ENCODE measurements around the gene DBF4B.
"Not testable (repeated sequence)": the region's sequence is repeated elsewhere in the genome, so short reads cannot be mapped to it uniquely, and the experiment has no call there.

Gene DBF4B, protein sequence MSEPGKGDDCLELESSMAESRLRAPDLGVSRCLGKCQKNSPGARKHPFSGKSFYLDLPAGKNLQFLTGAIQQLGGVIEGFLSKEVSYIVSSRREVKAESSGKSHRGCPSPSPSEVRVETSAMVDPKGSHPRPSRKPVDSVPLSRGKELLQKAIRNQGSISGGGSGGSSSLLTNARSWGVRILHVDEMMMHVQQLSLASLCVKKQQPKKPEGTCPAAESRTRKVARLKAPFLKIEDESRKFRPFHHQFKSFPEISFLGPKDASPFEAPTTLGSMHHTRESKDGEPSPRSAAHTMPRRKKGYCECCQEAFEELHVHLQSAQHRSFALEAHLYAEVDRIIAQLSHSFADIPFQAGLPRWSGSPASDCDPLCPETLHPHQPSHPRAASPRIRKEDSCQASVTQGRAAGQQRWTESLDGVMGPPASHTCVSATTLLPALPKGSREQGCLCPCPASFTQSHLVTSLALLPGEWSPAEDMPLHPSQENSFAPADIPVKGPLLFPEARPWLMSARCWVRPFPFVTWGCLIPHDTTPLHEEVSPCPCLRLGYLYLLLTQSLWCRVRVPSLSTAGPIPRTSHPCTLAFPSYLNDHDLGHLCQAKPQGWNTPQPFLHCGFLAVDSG

DNA sequence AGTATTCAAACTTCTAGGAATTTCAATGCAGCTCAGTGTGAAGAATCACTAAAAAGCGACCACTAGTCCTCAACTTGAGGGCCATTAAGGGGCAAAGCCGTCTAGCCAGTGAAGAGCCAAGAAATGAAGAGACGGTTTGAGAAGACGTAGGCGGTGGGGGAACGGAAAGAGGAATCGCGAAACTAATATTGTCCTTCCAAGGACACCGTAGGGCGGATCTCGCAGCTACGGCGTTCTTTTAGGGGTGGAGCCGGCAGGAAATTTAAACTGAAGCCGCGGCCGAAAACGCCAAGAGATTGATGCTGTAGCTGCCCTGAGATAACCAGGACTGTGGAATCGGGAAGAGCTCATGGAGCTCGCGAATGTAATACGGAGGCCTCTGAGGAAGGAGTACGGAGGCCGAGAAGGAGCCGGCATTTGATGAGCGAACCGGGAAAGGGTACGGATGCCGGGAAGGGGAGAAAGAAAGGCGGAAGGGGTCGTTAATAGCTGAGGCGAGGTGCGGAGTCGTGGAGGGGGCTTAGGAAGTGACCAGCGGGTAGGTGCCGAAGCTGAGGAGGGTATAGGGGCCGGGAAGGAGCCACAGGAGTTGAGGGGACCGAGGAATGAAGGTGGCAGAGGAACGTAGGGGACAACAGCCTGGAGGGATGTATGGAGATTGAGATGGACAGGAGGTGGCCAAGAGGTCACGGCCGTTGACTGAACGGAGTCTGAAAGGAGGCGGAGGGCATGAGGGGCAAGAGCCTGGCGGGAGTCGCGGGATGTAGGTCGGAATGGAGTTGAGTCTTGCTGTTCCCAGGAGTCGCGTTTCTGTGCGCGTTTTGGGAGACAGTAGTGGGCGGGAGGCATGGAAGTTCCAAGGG, at the start of gene DBF4B:
Gene DBF4B, plus strand, starts transcription at position 265 of the 863 bp plus-strand sequence. Its CDS starts 156 bp downstream, at position 421.
- peak; percentile 89 to 96 for DNase-seq (ENCODE audit: low read depth in 1 of 2, low spot score in 1 of 2)
- TF ChIP-seq JUND (IDR thresholded peaks at IDR 0.05; ENCODE audit: low read depth), result no peak
- in situ Hi-C loops (cut with HindIII; ENCODE audit: low pct_unique_long_range_greater_than_20kb, low sequenced_read_pairs), result no loop called here

- no peak for TF ChIP-seq JUND (IDR thresholded peaks at IDR 0.05; ENCODE audit: low read depth)
- in situ Hi-C loops (cut with HindIII; ENCODE audit: low pct_unique_long_range_greater_than_20kb, low sequenced_read_pairs), result no loop called here
- no peak for DNase-seq (ENCODE audit: low read depth in 1 of 2, low spot score in 1 of 2)
These were observed 46.6 kb upstream of the DBF4B start for GRCh38 chr17:44661835-44662234.

DNA sequence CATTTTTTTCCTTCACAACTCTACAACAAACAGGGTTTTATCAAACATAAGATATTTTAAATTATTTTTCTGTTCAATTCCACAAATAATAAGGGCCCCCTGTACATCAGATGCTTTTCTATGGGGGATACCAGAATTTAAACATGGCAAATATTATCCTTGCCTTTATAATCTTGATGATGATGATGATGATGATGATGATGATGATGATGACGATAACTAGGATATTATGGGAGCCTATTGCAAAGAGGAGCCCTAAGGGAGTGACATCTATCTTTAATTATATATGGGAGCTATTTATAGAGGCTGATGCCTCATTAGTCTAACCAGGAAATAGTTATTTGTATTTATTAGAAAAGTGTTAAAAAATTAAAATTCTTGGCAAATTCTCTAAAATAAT, 45.4 kb upstream of the DBF4B start:
- DNase-seq (ENCODE audit: low read depth in 1 of 2, low spot score in 1 of 2), result no peak
- in situ Hi-C loops (cut with HindIII; ENCODE audit: low pct_unique_long_range_greater_than_20kb, low sequenced_read_pairs), result no loop called here
- no peak for TF ChIP-seq JUND (IDR thresholded peaks at IDR 0.05; ENCODE audit: low read depth)

- in situ Hi-C loops (cut with HindIII; ENCODE audit: low pct_unique_long_range_greater_than_20kb, low sequenced_read_pairs), result no loop called here
- DNase-seq (ENCODE audit: low read depth in 1 of 2, low spot score in 1 of 2), result no peak
- TF ChIP-seq JUND (IDR thresholded peaks at IDR 0.05; ENCODE audit: low read depth), result no peak
These were observed 43.6 kb upstream of the DBF4B start for GRCh38 chr17:44664867-44665266.

DNA sequence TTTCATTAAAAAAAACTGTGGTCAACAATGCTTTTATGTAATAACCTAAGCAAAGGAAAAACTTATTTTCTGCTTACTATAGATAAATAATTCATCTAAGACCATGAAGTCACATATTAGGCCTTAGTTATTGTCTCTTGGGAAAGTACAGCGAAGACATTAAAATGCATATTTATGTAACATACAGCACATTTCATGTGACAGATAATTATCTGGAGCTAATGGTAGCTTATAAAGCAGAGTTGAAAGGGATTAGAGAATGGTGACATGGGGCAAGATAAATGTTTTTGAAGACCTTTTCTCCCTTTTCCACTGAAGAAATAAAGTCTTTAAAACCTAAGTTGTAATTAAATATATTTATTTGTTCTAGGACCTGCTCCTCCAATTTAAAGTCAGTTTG, 42.5 kb upstream of the DBF4B start:
- no peak for TF ChIP-seq JUND (IDR thresholded peaks at IDR 0.05; ENCODE audit: low read depth)
- DNase-seq (ENCODE audit: low read depth in 1 of 2, low spot score in 1 of 2), result no peak
- in situ Hi-C loops (cut with HindIII; ENCODE audit: low pct_unique_long_range_greater_than_20kb, low sequenced_read_pairs), result no loop called here

DNA sequence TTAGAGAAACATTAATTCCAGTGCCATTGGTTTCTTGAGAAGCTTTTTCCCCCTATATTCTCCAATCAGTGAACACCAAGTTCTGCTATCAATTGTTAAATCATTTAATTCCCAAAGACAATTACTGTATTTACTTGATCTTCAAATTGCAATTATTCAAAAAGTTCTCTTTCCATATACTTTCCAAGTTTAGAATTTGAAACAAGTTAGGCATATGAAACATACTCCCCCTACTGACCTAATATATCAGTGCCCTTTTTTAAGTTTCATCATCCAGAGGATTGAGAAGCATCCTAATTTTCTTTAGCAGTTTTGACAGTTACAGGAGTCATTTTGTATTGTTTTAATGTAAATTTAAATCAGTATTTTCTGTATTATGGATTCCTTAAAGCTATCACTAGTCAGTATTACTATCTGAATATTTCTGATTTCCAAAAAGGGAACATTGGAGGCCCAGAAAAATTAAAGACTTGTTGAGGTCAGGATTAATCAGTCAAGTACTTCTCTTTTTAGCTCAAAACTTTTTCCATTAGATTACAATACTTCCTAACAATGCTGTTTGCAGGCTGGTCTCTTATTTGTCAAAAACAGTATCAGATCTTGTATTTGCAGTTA, 35.9 kb upstream of the DBF4B start:
- in situ Hi-C loops (cut with HindIII; ENCODE audit: low pct_unique_long_range_greater_than_20kb, low sequenced_read_pairs), result no loop called here
- TF ChIP-seq JUND (IDR thresholded peaks at IDR 0.05; ENCODE audit: low read depth), result no peak
- peak in 1 of 2 experiments; percentile 52 for DNase-seq (ENCODE audit: low read depth in 1 of 2, low spot score in 1 of 2)

GRCh38 chr17:44673893-44674292, 34.6 kb upstream of the DBF4B start:
- no peak for TF ChIP-seq JUND (IDR thresholded peaks at IDR 0.05; ENCODE audit: low read depth)
- no peak for DNase-seq (ENCODE audit: low read depth in 1 of 2, low spot score in 1 of 2)
- in situ Hi-C loops (cut with HindIII; ENCODE audit: low pct_unique_long_range_greater_than_20kb, low sequenced_read_pairs), result no loop called here

GRCh38 chr17:44677136-44677535, 31.3 kb upstream of the DBF4B start:
- no peak for DNase-seq (ENCODE audit: low read depth in 1 of 2, low spot score in 1 of 2)
- in situ Hi-C loops (cut with HindIII; ENCODE audit: low pct_unique_long_range_greater_than_20kb, low sequenced_read_pairs), result no loop called here
- no peak for TF ChIP-seq JUND (IDR thresholded peaks at IDR 0.05; ENCODE audit: low read depth)

DNA sequence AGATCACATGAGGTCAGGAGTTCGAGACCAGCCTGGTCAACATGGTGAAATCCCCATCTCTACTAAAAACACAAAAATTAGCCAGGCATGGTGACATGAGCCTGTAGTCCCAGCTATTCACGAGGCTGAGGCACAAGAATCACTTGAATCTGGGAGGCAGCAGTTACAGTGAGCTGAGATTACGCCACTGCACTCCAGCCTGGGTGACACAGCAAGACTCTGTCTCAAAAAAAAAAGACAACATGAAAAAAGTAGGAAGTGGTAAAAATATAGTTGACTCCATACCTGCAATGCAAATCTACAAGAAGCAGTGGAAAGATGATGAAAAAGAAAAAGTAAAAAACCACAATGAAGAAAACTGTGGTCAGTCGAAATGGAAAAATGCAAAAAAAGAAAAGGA, 25.2 kb upstream of the DBF4B start:
- DNase-seq (ENCODE audit: low read depth in 1 of 2, low spot score in 1 of 2); in situ Hi-C loops (cut with HindIII; ENCODE audit: low pct_unique_long_range_greater_than_20kb, low sequenced_read_pairs): not testable (repeated sequence)

DNA sequence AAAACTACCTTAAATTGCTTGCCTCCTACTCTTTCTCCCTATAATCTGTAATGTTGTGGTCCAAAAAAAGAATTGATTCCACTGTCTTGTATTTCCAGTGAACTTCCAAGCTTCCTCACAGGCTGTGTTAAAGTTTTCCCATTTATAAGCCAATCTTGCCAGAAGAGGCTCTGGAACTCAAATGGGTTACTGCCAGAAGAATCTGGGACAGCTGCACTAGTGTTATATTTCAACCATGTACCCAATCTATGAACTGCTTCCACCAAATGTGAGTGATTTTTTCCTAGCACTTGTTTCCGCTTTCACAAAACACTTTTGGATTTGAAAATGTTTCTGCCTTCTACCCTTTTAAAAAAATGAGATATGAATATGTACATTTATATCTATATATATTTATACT, 20.7 kb upstream of the DBF4B start:
- in situ Hi-C loops (cut with HindIII; ENCODE audit: low pct_unique_long_range_greater_than_20kb, low sequenced_read_pairs), result no loop called here
- no peak for TF ChIP-seq JUND (IDR thresholded peaks at IDR 0.05; ENCODE audit: low read depth)
- no peak for DNase-seq (ENCODE audit: low read depth in 1 of 2, low spot score in 1 of 2)

DNA sequence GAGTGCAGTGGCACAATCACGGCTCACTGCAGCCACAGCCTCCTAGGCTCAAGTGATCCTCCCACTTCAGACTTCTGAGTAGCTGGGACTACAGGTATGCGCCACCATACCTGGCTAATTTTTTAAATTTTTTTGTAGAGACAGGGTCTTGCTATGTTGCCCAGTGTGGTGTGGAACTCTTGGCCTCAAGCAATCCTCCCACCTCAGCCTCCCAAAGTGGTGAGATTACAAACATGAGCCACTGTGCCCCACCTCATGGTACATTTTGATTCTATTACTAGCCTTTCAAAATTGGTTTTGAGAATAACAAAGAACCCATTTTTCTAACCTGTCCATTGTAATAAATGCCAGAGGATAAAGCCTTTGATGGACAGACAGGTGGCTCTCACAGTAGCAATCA, 20.3 kb upstream of the DBF4B start:
- DNase-seq (ENCODE audit: low read depth in 1 of 2, low spot score in 1 of 2), result no peak
- in situ Hi-C loops (cut with HindIII; ENCODE audit: low pct_unique_long_range_greater_than_20kb, low sequenced_read_pairs), result no loop called here
- no peak for TF ChIP-seq JUND (IDR thresholded peaks at IDR 0.05; ENCODE audit: low read depth)

GRCh38 chr17:44688675-44689476, 19.6 kb upstream of the DBF4B start:
- DNase-seq (ENCODE audit: low read depth in 1 of 2, low spot score in 1 of 2), result peak in 1 of 2 experiments; percentile 24
- no peak for TF ChIP-seq JUND (IDR thresholded peaks at IDR 0.05; ENCODE audit: low read depth)
- in situ Hi-C loops (cut with HindIII; ENCODE audit: low pct_unique_long_range_greater_than_20kb, low sequenced_read_pairs), result no loop called here
